ENCODE measurements around the gene SLC6A13. TPM values are rescaled to one million over a fixed set of nuclear protein-coding genes. Genes with fewer than 3 reads are reported as not detected.
A peak's percentile ranks its signal among the peaks of the same experiment; 100 is the strongest.
"Not testable (repeated sequence)": the region's sequence is repeated elsewhere in the genome, so short reads cannot be mapped to it uniquely, and the experiment has no call there.

The SLC6A13 gene
- total RNA-seq, 1 experiment from 2014 or later = not detected

GRCh38 chr12:190881-191280 lies 71.8 kb downstream of the SLC6A13 start:
- ChIA-PET CTCF (no interaction called here), POLR2A (ENCODE audit: unreplicated experiment) (no interaction called here)
- intact Hi-C loops (cut with micrococcal nuclease; ENCODE audit: unreplicated experiment) = no loop called here
- TF ChIP-seq EZH2 (IDR thresholded peaks at IDR 0.05; ENCODE audit: low read depth) = no peak
- TF ChIP-seq, protein P1, sequence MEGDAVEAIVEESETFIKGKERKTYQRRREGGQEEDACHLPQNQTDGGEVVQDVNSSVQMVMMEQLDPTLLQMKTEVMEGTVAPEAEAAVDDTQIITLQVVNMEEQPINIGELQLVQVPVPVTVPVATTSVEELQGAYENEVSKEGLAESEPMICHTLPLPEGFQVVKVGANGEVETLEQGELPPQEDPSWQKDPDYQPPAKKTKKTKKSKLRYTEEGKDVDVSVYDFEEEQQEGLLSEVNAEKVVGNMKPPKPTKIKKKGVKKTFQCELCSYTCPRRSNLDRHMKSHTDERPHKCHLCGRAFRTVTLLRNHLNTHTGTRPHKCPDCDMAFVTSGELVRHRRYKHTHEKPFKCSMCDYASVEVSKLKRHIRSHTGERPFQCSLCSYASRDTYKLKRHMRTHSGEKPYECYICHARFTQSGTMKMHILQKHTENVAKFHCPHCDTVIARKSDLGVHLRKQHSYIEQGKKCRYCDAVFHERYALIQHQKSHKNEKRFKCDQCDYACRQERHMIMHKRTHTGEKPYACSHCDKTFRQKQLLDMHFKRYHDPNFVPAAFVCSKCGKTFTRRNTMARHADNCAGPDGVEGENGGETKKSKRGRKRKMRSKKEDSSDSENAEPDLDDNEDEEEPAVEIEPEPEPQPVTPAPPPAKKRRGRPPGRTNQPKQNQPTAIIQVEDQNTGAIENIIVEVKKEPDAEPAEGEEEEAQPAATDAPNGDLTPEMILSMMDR (conservative IDR thresholded peaks at IDR 0.05) = no peak
- H3K4me1 ChIP-seq (replicated peaks; ENCODE audit: insufficient read depth) = no peaks in the 10 kb centered on the region
- no TSS peak for BruUV-seq (replicated peaks)
- H3K27me3 ChIP-seq (ENCODE audit: insufficient read depth, low read depth) = peaks cover 67% of the 10 kb centered on the region
- no peaks in the 10 kb centered on the region for H3K9me3 ChIP-seq (ENCODE audit: insufficient read depth, low read depth)
- no peaks in the 10 kb centered on the region for H3K79me2 ChIP-seq (ENCODE audit: low read depth)
- no peaks in the 10 kb centered on the region for H4K20me1 ChIP-seq (ENCODE audit: insufficient read depth)
- DNase-seq = no peak
- H2AFZ ChIP-seq = no peak overlapping the region
- H3K4me3 ChIP-seq = no peak overlapping the region
- no peak overlapping the region for H3K4me2 ChIP-seq
- H3K9me2 ChIP-seq (ENCODE audit: insufficient read depth) = no peaks in the 10 kb centered on the region
- no peaks in the 10 kb centered on the region for H3K36me3 ChIP-seq (ENCODE audit: low read depth)
- H3F3A ChIP-seq (ENCODE audit: insufficient read depth, low read depth) = no peaks in the 10 kb centered on the region
- H3K27ac ChIP-seq = no peak overlapping the region

DNA sequence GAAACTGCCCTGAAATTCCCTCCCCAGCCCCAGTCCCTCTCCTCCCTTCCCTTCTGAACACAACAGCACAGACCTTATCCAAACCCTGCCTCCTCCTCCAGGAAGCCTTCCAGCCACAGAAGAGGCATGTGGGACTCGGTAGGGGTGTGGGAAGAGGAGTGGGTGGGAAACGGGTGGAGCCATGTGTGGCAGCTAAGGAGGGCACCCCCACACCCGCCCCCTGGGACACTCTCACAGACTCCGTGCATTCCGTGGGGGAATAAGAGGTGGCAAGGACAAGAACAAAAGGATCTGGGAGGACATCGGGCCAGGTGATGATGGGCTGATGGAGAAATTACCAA lies 73.0 kb downstream of the SLC6A13 start:
- Histone ChIP-seq H2AFZ (no peak overlapping the region), H3K9me2 (ENCODE audit: insufficient read depth) (no peaks in the 10 kb centered on the region), H3K4me1 (replicated peaks; ENCODE audit: insufficient read depth) (no peaks in the 10 kb centered on the region), H3K4me3 (no peak overlapping the region), H3K79me2 (ENCODE audit: low read depth) (no peaks in the 10 kb centered on the region), H3K9me3 (ENCODE audit: insufficient read depth, low read depth) (no peaks in the 10 kb centered on the region), H3K36me3 (ENCODE audit: low read depth) (no peaks in the 10 kb centered on the region), H3K4me2 (no peak overlapping the region), H3K27ac (no peak overlapping the region), H3F3A (ENCODE audit: insufficient read depth, low read depth) (no peaks in the 10 kb centered on the region), H4K20me1 (ENCODE audit: insufficient read depth) (no peaks in the 10 kb centered on the region), H3K27me3 (ENCODE audit: insufficient read depth, low read depth) (peaks cover 54% of the 10 kb centered on the region)
- POLR2A ChIA-PET (ENCODE audit: unreplicated experiment) = no interaction called here
- CTCF ChIA-PET = no interaction called here
- TF ChIP-seq EZH2 (IDR thresholded peaks at IDR 0.05; ENCODE audit: low read depth) = no peak
- TF ChIP-seq, protein P1 (conservative IDR thresholded peaks at IDR 0.05) = no peak
- no peak for DNase-seq
- intact Hi-C loops (cut with micrococcal nuclease; ENCODE audit: unreplicated experiment) = no loop called here
- BruUV-seq (replicated peaks) = no TSS peak

DNA sequence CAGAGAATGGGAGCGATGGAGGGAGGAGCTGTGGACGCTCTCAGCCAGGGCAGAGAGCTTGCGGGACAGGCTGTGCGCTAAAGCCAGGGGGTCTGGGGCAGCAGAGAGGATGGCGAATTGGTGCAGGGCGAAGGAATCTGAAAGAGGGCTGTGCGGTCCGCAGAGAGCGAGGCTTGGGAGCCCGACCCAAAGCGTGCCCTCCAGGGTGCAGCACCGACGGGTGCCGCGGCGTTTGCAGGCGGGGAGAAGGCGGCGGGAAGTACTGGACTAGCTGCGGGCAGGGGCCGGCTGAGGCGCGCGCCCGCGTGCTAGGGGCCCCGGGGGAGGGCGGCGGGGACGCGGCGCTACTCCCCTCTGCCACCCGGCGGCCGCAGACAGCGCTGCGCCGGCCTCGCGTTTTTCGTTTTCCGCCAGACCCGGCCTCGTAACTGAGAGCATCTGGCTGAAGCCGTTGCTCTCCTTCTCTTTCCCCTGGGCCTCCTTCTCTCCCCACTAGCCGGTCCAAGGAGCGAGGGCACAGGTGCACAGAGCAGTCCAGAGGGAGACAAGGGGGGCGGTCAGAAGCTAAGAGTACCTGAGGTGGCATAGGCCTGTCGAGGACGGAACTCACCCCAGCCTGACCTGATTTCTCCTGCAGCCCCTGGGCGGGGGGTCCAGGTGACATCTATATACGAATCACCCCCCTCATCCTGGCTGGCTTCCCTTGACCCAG lies 73.6 kb downstream of the SLC6A13 start:
- no TSS peak for BruUV-seq (replicated peaks)
- H3K4me3 ChIP-seq = no peak overlapping the region
- H3K9me2 ChIP-seq (ENCODE audit: insufficient read depth) = no peaks in the 10 kb centered on the region
- peak in 1 of 2 experiments; percentile 50 for DNase-seq
- no peaks in the 10 kb centered on the region for H3K79me2 ChIP-seq (ENCODE audit: low read depth)
- H3K4me1 ChIP-seq (replicated peaks; ENCODE audit: insufficient read depth) = no peaks in the 10 kb centered on the region
- H3K4me2 ChIP-seq = no peak overlapping the region
- H3K27me3 ChIP-seq (ENCODE audit: insufficient read depth, low read depth) = peaks cover 49% of the 10 kb centered on the region
- ChIA-PET CTCF (no interaction called here), POLR2A (ENCODE audit: unreplicated experiment) (no interaction called here)
- no peak overlapping the region for H2AFZ ChIP-seq
- intact Hi-C loops (cut with micrococcal nuclease; ENCODE audit: unreplicated experiment) = no loop called here
- H3K27ac ChIP-seq = no peak overlapping the region
- no peaks in the 10 kb centered on the region for H3K36me3 ChIP-seq (ENCODE audit: low read depth)
- TF ChIP-seq EZH2 (IDR thresholded peaks at IDR 0.05; ENCODE audit: low read depth) = no peak
- TF ChIP-seq, protein P1 (conservative IDR thresholded peaks at IDR 0.05) = 0 out of 2 replicates have a peak, but pooled peaks have one; percentile 34
- H3F3A ChIP-seq (ENCODE audit: insufficient read depth, low read depth) = no peaks in the 10 kb centered on the region
- H4K20me1 ChIP-seq (ENCODE audit: insufficient read depth) = no peaks in the 10 kb centered on the region
- no peaks in the 10 kb centered on the region for H3K9me3 ChIP-seq (ENCODE audit: insufficient read depth, low read depth)

- not testable (repeated sequence) for H3K4me3 ChIP-seq; H2AFZ ChIP-seq; BruUV-seq (replicated peaks)
These were observed 74.4 kb downstream of the SLC6A13 start for GRCh38 chr12:187986-188909.

More at GRCh38 chr12:187986-188909, 74.4 kb downstream of the SLC6A13 start:
- H3K27me3 ChIP-seq (ENCODE audit: insufficient read depth, low read depth) = peaks cover 41% of the 10 kb centered on the region
- POLR2A ChIA-PET (ENCODE audit: unreplicated experiment); H3K79me2 ChIP-seq (ENCODE audit: low read depth); H3K36me3 ChIP-seq (ENCODE audit: low read depth); H3K4me1 ChIP-seq (replicated peaks; ENCODE audit: insufficient read depth); H3F3A ChIP-seq (ENCODE audit: insufficient read depth, low read depth); H3K4me2 ChIP-seq; intact Hi-C loops (cut with micrococcal nuclease; ENCODE audit: unreplicated experiment); DNase-seq; H3K9me2 ChIP-seq (ENCODE audit: insufficient read depth); H3K27ac ChIP-seq; H4K20me1 ChIP-seq (ENCODE audit: insufficient read depth); H3K9me3 ChIP-seq (ENCODE audit: insufficient read depth, low read depth); CTCF ChIA-PET: not testable (repeated sequence)

Measured in PC-9 (cell line).